CD4-positive, alpha-beta T cell treated with Interleukin-6 for 4 hours (primary cell): Measurements from ENCODE around the gene MAML3.
"Not testable (repeated sequence)": the region's sequence is repeated elsewhere in the genome, so short reads cannot be mapped to it uniquely, and the experiment has no call there.

Experiments
- DNase-seq: peaks from one replicate; pipeline ENCODE4 v3.0.0-alpha.2; 2020; ENCODE audit warnings: mixed read lengths

MAML3 gene

DNA sequence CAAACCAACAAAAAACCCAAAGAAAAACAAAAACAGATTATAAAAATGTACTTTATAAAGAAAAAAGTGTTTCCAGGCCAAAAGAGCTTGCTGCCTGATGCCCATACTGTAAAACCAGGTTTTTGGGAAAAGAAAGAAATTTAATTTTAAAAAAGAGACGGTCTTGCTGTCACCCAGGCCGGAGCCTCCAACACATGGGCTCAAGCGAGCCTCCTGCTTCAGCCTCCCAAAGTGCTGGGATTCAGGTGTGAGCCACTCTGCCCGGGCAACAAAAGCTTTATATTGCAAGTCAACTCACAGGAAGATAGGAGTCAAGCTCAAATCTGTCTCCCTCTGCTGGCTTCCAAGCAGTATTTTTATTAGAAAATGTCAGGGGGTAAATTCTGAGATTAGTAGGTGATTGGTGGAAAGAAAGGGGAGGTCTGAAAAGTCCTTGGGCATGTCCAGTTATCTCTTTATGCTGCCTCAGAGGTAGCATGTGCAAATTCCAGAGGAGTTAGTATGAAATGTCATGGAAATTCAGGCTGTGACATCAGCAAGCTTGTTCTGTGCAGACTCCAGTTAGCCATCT lies 449.0 kb downstream of the MAML3 start:
- no peak for DNase-seq

DNA sequence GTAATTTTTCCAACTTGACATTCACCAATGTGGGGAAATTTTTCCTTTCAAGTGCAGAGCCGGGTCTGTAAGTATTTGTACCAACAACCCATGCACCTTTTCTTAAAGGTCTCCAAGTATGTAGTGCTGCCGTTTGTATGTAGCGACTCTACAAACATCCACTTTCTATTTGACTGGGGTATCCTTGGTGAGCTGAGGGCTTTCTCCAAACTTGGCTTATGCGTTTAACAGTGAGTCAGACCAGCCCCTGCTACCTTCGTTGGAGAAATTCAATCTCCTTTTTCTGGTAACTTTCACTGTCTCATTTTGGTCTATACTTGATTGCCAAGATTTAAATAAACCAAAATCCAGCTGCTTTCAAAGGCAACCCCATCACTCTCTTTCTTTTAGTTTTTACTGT lies 453.4 kb downstream of the MAML3 start:
- no peak for DNase-seq

DNA sequence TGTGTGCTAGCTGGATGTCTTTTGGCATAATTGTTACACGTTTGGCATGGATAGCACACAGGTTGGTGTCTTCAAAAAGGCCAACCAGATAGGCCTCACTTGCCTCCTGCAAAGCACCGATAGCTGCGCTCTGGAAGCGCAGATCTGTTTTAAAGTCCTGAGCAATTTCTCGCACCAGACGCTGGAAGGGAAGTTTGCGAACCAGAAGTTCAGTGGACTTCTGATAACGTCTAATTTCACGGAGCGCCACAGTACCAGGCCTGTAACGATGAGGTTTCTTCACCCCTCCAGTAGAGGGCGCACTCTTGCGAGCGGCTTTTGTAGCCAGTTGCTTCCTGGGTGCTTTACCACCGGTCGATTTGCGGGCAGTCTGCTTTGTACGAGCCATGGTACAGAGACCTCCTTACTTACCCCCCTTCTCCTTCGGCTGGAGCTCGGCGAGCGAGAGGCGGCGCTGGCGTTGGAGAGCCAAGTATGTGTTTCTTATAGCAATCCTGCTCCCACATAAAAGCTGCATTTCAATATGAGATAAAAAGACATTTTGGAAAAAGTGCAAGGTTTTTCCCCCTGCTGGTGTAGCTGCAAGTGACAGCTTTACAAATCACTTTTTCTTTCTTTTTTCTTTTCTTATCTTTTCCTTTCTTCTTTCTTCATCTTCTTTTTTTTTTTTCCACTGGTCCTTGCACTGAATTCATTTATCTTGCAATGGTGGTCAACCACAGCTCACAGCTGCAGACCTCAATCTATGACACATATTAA lies 455.6 kb downstream of the MAML3 start:
- not testable (repeated sequence) for DNase-seq

DNA sequence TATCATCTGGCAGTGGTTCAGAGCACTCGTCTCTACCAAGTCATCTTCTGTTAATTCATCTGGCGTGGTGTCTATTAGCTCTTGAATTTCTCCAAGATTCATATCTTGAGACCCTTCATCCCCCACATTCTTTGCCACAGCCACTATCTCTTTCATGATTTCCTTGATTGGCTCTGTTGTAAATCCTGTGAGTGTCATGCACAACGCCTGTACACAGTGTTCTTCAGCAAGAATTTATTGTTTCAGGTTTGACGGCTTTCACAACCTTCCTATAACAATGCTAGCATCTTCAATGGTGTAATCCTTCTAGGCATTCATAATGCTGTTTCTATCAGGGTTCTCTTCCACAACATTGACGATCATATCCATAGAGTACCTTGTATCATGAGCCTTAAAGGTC lies 457.5 kb downstream of the MAML3 start:
- no peak for DNase-seq

DNA sequence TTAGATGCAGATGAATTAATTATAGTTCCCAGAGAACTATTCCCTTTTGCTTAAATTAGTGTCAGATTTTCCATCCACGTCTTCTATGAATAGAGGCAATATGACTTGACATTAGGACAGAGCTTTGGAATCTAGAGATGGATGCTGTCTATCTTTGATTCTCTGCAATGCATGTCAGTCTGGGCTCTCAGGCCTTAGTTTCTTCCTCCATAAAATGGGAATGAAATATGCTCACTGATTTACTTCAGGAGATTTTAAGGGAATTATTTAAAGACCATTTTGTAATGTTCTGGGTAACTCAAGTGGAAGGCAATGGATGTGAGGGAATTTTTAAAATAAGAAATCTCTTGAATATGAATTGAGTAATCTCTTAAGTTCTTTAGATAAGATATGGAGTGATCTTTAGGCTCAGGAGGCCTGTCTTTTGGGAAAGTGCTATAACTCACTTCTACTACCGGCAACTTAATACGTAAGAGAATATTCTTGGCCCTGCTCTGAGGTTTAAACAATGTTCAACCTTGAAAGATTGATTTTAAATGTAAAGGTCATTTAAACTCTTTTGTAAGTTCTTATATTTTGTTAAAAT lies 459.4 kb downstream of the MAML3 start:
- no peak for DNase-seq

DNA sequence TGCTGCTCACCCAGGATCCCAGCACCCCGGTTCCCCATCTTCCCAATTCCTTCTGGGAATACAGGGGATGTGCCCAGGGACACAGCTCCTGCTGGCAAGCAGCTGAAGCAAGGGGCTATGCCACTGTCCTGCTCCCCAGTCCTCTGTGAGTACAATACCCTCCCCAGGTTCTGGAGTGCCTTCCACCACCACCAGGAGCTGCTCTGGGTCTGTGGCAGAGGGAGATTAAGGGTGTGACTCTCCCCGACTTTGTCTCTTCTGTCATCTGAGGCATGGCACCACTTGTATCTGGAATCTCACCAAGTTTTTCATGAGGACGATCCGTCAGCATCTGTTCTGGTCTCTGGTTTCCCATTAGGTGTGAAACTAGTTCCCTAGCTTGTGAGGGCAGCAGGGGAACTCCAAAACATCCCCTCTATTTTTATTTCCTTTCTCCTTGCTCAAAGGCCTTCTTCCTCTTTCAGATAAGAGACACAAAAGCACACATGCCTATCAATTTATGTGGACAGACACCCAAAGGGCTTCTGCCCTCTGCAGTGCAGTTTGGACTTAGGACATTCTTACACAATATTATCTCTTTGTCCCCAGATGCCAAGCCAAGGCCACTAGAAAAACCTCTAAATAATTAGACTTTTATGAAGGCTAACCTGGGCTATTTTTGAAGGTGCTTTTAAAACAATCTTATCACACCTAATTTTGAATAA lies 461.5 kb downstream of the MAML3 start:
- DNase-seq, result no peak

DNA sequence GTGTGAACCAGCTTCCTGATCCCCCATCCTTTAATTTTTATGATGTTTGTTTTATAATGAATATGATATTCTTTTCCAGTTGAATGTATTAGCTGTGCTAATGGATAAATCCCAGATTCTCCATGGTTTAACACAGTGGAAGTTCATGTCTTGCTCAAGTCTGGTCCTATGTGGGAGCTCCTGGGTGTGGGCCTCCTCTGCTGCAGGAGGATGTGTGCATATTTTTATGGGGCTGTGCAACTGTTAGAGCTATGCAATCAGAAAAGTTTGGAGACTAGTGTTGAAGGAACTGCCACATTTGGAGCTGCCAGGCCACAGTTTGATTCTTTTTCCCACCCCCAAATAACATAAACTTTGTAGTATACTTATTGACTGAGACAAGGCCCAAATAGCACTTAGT lies 463.6 kb downstream of the MAML3 start:
- DNase-seq, result no peak

DNA sequence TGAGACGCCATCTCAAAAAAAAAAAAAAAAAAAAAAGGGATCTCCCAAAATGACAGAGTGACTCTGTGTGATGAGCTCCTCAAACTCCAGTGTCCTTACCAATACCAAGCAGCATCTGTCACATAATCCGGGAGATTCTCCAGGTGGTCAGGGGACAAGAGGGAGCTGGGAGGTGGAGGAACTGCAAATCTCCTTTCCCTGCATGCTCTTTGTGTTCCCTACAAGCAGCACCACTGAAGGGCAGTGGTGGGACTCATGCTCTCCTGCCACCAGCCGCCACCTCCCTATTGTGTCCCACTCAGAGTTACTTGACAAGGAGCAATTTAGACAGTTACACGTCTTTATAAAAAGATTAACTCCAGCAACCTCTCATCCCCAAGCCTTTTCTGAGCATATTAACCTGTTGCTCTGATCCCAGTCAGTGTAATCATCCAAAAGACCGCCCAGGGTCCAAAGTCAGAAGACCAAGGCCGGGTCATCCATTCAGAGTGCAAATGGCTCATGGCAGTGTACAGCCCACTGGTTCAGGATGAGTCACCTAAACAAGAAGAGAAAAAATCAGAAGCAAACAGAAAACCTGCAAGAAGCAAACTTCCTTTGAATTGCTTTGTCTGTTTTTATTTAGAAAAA lies 464.8 kb downstream of the MAML3 start:
- no peak for DNase-seq

DNA sequence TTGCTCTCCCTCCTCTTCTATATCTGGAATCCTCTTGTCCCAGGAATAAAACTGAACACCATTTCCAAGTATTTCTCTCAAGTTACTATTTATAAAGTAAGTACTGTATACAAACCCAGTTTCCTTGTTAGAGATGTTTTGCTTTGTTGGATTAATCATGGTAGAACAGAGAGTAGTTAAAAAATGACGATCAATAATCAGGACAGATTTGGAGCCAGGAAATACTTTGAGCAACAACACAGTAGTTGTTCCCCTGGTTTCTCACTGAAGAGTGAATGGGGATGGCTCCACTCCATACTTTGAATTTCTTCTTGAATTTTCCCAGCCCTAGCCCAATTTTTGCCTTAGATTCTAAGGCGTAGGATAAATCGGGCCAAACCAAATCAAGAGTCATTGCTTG lies 467.0 kb downstream of the MAML3 start:
- DNase-seq, result no peak

DNA sequence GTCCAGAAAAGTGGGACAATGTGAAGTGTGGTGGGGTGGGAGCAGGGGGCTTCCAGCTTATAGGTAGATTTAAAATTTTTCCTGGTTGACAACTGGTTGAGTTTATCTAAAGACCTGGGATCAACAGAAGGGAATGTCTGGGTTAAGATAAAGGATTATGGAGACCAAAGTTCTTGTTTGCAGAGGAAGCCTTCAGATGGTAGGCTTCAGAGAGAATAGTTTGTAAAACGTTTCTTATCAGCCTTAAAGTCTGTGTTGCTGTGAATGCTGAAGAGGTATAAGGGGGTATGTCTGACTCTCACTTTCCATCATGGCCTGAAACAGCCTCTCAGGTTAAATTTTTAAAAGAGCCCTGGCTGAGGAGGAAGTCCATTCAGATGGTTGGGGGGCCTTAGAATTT lies 467.9 kb downstream of the MAML3 start:
- DNase-seq, result no peak

DNA sequence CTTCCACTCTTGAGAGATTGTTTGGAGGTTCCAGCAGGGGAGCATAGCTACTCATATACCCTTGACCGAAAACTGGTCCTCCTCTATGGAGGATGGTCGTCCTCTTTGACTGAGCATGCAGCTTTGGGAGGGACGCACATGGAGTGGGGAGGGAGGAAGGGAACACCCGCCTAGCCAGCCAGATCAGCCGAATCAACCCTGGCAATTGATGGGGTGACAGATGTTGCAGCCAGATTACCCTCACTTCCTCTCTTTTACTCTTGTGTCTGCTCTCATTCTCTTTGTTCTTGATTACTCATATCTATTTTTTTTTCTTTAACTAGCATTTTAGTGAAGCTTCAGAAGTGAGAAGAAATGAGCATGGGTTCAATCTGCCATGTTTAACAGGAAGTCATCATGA lies 468.8 kb downstream of the MAML3 start:
- DNase-seq, result no peak

DNA sequence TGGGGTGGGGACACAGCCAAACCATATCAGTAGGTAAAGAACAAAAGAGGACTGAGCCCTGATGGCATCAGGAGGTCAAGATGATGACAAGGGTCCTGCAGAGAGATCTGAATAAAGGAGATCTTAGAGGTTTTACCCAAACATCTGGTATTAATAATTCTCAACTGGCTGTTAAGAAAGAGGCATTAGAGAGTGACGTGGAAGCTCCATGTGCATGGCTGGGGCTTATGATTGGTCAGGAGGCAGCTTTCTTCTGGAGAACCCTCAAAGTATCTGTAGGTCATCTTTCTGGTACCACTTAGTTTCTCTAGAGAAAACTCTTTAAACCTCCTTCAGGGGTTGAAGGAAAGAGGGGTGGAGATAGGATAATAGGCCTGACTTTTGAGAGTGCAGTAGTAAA lies 469.6 kb downstream of the MAML3 start:
- no peak for DNase-seq

DNA sequence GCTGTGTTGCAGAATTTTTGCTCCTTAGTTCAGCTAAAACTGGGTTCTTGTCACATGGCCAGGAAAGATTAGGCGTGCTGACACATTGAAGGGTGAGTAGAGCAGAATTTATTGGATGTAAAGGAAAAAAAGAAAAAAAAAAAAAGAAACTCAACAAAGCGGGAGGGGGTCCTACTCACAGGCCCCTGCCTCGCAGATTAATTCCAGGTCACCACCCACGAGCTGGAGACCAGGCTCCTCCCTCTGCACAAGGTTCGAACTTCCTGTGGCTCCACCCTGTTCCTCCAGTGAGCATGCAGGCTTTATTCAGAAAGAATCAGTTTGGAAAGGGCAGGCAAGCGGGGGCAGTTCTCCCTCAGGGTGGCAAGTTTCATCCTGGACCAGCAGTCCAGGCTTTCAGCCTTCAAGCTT lies 471.2 kb downstream of the MAML3 start:
- DNase-seq, result no peak

DNA sequence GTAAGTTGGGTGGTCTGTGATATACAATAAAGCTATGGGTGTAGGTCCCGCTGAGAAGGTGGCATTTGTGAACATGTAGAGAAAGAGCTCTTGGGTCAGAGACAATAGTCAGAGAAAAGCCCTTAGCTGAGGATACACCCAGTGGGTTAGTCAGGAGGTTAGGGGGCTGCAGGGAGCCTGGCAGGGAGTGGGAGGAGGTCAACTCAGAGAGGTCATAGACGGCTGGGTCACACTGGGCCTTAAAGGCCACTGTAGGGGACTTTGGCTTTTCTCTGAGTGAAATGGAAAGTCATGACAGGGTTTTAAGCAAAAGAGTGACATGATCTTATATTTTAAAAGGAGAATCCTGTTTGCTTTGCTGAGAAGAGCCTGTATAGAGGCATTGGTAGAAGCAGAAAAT lies 471.7 kb downstream of the MAML3 start:
- DNase-seq, result no peak

DNA sequence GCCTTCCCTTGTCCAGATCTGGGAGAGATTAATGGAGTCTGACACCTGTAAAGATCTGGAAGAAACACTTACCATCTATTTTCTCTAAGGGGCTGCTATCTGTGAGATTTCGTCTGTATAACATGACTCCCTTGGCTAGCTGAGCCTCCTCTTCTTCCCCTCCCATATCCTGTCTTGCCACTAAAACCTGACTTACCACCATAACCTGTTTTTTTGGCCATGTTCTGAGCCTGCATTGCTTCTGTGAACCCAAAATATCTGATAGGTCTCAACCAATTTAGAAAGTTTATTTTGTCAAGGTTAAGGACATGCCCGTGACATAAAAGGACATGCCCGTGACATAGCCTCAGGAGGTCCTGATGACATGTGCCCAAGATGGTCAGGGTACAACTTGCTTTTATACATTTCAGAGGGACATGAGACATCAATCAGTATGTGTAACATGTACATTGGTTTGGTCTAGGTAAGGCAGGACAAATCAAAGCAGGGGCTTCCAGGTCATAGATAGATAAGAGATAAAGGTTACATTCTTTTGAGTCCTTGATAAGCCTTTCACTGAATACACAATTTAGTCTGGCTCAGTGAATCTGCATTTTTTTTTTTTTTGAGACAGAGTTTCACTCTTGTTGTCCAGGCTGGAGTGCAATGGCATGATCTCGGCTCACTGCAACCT lies 476.9 kb downstream of the MAML3 start:
- DNase-seq, result no peak

DNA sequence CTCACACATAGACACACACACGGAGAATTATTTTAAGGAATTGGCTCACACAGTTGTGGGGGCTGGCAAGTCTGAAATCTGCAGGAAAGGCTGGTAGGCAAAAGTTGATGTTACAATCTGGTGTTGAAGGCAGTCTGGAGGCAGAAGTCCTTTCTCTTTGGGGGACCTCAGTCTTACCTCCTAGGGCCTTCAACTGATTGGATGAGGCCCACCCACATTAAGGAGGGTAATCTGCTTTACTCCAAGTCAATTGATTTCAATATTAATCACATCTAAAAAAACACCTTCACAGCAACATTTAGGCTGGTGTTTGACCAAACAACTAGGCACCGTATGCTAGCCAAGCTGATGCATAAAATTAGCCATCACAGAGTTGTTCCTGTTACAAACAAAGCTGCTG lies 477.6 kb downstream of the MAML3 start:
- DNase-seq, result no peak

DNA sequence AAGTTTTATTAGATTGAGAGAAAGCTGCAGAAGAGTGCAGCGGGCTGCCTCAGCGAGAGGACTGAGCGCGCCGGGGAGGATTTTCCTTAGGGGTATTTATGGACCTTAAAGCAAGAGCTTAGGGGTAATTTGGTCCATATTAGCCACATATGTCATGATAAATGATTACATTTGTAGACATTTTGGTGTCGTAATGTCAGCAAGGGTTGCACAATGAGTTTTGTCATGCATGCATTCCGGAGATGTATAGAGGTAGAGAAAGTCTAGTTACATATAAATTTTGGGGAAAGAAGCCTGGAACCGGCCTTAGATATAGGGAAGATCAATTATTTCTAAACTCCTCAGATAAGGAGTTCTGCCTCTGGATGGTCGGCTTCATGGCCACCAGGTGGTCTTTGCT lies 478.3 kb downstream of the MAML3 start:
- no peak for DNase-seq

DNA sequence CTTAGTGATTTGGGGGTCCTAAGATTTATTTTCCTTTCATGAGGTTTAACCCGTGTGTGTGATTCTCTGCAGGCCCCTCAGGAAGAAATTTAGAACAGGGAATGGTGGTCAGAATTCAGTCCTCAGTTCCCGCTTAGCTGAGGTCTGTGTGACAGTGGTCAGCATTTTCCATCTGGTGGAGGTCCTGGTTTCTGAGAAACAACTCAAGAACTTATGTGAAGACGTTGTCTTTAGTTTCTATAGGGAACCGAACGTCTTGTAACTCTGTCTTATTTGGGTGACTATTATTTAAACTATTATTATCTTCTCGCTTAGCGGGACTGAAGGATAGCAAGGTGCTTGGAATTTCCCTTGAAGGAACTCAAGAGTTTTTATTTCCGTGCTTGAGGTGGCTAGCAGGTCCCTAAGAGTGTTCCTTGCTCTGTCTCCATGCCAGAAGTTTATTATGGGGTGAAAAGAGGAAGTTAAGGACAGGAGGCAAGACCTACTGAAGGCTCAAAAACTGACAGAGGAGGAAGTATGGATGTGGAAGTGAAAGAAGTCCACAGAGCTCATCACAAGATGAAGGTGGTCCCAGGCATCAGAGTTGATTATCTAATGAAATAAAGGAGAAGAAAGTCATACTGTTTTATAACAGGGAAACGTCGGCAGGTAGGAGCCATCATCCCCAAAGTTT lies 479.0 kb downstream of the MAML3 start:
- DNase-seq, result no peak

DNA sequence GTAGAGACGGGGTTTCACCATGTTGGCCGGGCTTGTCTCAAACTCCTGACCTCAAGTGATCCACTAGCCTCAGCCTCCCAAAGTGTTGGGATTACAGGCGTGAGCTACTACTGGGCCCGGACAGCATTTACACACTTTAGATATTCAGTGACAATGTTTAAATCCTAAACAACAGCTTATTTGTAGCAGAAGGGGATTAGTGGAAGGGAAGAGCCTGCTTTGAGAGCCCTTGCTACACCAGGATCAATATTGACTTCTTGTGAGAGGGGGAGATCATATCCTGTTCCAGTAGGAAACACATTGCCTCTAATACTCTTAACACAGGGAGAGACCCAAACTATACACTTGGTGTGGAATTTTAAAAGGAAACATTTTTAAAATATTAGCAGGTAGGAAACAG lies 481.3 kb downstream of the MAML3 start:
- no peak for DNase-seq

DNA sequence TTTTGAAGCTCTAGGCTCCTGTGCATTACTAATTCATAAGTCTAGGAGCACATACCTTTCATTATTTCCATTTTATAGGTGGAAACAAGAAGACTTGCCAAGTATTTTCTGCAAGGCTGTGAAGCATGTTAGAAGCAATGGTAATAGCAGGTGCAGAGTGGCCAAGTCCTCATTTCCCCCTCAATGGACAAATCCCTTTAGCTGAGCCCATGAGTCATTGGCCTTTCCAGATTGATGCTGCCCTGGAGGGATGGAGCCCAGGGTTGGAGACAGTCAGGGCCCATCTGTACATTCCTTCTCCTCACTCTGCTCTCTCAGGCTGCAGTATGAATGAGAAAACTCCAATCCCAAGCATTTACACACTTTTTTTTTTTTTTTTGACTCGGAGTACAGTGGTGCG lies 481.8 kb downstream of the MAML3 start:
- DNase-seq, result no peak

DNA sequence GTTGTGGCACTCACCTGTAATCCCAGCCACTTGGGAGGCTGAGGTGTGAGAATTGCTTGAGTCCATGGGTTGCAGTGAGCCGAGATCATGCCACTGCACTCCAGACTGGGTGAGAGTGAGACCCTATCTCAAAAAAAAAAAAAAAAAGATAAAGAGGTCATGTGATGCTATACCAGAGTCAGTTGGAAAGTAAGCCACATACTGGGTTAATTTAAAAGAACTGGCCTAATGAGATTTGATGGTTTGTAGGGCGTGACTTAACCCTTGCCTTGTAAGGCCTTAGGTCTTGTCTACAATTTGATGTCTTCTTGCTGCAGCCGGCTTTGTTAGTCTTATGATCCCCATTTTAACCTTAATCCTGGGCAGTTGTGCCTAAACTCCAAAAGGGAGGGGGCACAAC lies 483.2 kb downstream of the MAML3 start:
- no peak for DNase-seq

DNA sequence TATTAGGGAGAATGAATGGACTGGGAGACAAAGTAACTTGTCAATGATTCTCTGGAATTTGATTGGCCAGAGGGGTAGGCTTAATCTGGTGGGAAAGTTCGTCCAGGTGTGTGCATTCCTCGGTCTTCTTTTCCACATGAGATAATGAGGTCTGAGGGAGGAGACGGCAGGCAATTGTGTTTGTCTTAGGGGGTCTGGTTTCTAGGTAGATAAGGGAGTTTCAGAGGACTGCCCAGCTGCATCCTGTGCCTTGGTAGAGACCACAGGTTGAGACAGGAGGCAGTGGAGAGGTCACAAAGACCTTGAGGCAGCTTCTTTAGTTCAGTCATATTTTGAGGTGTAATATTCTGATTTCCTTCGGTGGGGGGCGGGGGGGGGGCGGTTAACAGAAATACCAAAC lies 484.1 kb downstream of the MAML3 start:
- DNase-seq, result no peak
